T-helper 2 cell treated with Interferon-gamma antibody and Interleukin-4, amounts not matched to agents 100 ng/mL and 5 ng/mL, for 36 hours (primary cell): ENCODE data around the gene EMID1. TPM values are rescaled to one million over a fixed set of nuclear protein-coding genes. Genes with fewer than 3 reads are reported as not detected.

Source experiments
- intact Hi-C: fragments of 100-400 bp; cut with micrococcal nuclease; formaldehyde crosslinking; loops from one replicate; pipeline ENCODE4 v1.15.1; 2023
- total RNA-seq: library from RNA; stranded (reverse); gene quantifications from 2 replicates; pipeline ENCODE4 v1.2.3, GENCODE V29; 2022

Gene EMID1
- total RNA-seq, 1 donor from 2014 or later = 0.39 TPM

- intact Hi-C loops = no loop called here
Measured at GRCh38 chr22:29194184-29194583, 11.5 kb upstream of the EMID1 start.

GRCh38 chr22:29195118-29195963 is 10.4 kb upstream of the EMID1 start:
- intact Hi-C loops = no loop called here

GRCh38 chr22:29195964-29196666 is 9.6 kb upstream of the EMID1 start:
- intact Hi-C loops = no loop called here

GRCh38 chr22:29197096-29197495 is 8.6 kb upstream of the EMID1 start:
- intact Hi-C loops = no loop called here

- intact Hi-C loops = no loop called here
Measured at GRCh38 chr22:29198240-29198639, 7.5 kb upstream of the EMID1 start.

GRCh38 chr22:29199702-29200400 is 5.8 kb upstream of the EMID1 start:
- intact Hi-C loops = no loop called here

GRCh38 chr22:29200901-29201300 is 4.8 kb upstream of the EMID1 start:
- intact Hi-C loops = no loop called here

GRCh38 chr22:29201782-29202181 is 3.9 kb upstream of the EMID1 start:
- intact Hi-C loops = no loop called here

- intact Hi-C loops = no loop called here
Measured at GRCh38 chr22:29202212-29203192, 3.2 kb upstream of the EMID1 start.

GRCh38 chr22:29203488-29204454 is 1.9 kb upstream of the EMID1 start:
- intact Hi-C loops = no loop called here

- intact Hi-C loops = no loop called here
Measured at GRCh38 chr22:29204455-29205183, 1.1 kb upstream of the EMID1 start.

GRCh38 chr22:29205252-29205593 is 473 bp upstream of the EMID1 start:
- intact Hi-C loops = no loop called here

- intact Hi-C loops = no loop called here
Measured at GRCh38 chr22:29206372-29207242, 911 bp downstream of the EMID1 start.

GRCh38 chr22:29207243-29207550 is 1.5 kb downstream of the EMID1 start:
- intact Hi-C loops = no loop called here

GRCh38 chr22:29207562-29208501 is 2.1 kb downstream of the EMID1 start:
- intact Hi-C loops = no loop called here

GRCh38 chr22:29208502-29208862 is 2.8 kb downstream of the EMID1 start:
- intact Hi-C loops = no loop called here

- intact Hi-C loops = no loop called here
Measured at GRCh38 chr22:29208879-29209623, 3.4 kb downstream of the EMID1 start.
